Right ventricle myocardium superior (tissue), 1 donor: Measurements from ENCODE around the gene MRPS35. TPM values are rescaled to one million over a fixed set of nuclear protein-coding genes. Genes with fewer than 3 reads are reported as not detected.

Experiments used
- ATAC-seq: fragments of 200-7000 bp; cut with Tn5 transposase; one replicate; pipeline ENCODE4 v1.9.1; 2020; ENCODE audit warnings: mild to moderate bottlenecking; ENCODE audit not compliant: poor library complexity
- DNase-seq: peaks from one replicate; pipeline ENCODE4 v3.0.0-alpha.2; 2020
- intact Hi-C: fragments of 100-400 bp; cut with DNase I; formaldehyde crosslinking; loops from one replicate; pipeline ENCODE4 v1.11.2; 2022
- total RNA-seq: library from RNA; stranded (reverse); fragmentation: NEBNext Ultra II Directional; extraction: Animal tissue kit (Norgen Biotek cat#: 25700); gene quantifications from one replicate; pipeline ENCODE4 v1.2.1, GENCODE V29; 2021
- donor health status: DM: no; HTN: yes; CAD: no; lungs with severe emphysema.

MRPS35 gene
- total RNA-seq, 1 donor from 2014 or later: 56.4 TPM

GRCh38 chr12:27756670-27757195 is 46.1 kb downstream of the MRPS35 start:
- intact Hi-C loops: no loop called here
- no peak for ATAC-seq
- DNase-seq: no peak

DNA sequence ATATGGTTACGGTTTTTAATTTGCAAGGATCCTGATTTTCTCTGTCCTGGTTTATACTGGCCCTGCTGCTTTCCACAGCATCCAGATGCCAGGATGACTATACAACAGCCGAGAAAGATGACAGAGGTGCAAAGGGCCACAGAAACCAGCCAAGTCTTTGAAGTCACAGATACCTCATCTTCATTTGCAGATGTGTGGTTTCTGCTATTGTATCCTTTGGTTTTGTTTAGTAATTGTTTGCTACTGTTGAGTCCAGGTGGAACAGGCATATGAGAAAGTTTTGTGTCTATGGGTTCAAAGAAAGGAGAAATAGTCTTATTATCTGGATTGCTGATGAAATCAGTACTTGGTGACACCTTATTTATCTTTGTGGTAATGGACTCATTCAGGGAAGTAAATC is 52.1 kb downstream of the MRPS35 start:
- ATAC-seq: no peak
- no peak for DNase-seq
- intact Hi-C loops: no loop called here

GRCh38 chr12:27766587-27766986 is 56.0 kb downstream of the MRPS35 start:
- intact Hi-C loops: no loop called here
- DNase-seq (no peak), ATAC-seq (no peak)

DNA sequence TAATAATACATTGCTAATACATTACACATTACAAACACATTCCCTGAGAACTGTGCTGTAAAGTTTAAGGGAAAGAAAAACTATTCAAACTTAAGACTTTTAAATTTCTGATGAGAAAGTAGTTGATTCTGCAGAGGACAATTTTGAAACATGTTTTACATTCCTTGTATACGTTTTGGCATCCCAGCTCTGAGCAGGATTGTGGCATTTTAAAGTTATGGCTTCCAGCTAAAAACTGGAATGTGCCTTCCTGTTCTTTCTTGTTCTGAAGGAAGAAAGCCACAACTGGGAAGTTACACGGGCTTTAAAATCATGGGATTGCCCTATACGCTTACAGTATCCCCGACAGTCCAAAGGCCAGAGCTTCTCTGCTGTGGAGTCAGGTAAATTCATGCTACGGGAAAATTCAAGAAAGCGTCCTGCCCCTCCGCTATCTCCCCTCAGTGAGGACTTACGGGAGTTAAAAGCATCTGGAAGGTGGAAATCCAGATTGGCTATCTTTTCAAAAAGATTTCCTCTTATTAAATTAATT is 58.6 kb downstream of the MRPS35 start:
- no peak for DNase-seq
- no peak for ATAC-seq
- intact Hi-C loops: no loop called here

DNA sequence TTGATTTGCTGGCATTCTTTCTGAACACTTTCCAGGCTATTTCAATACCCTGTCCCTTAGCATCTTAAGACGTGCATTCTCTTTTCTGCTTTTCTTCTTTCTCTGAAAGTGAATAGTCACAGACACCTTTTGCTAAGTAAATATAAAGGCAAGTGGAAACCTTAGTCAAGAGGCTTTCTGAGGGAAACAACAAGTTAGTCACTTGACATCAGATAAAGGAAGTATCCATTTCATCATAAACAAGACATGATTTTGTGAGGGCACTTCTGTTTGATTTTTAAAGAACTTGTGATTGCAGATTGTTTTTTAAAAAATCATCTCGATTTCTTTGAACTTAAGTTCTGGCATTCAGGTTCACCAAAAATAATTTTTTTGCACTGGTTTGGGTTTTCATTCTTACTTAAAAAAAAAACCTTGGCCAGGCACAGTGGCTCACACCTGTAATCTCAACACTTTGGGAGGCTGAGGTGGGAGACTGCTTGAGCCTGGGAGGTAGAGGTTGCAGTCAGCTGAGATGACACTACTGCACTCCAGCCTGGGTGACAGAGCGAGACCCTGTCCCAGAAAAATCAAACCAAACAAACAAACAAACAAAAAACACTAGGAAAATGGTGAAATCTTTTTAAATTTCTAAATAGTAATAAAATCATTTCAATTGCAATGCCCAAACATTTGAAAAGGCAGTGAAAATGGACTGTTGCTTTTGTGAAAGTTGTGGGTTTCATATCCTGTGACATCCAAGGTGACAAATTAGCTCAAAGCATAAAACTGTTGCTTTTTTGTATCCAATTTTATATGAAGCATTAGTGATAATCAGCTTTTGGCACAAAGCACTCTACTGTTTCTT is 61.1 kb downstream of the MRPS35 start:
- DNase-seq (no peak), ATAC-seq (no peak)
- intact Hi-C loops: no loop called here

DNA sequence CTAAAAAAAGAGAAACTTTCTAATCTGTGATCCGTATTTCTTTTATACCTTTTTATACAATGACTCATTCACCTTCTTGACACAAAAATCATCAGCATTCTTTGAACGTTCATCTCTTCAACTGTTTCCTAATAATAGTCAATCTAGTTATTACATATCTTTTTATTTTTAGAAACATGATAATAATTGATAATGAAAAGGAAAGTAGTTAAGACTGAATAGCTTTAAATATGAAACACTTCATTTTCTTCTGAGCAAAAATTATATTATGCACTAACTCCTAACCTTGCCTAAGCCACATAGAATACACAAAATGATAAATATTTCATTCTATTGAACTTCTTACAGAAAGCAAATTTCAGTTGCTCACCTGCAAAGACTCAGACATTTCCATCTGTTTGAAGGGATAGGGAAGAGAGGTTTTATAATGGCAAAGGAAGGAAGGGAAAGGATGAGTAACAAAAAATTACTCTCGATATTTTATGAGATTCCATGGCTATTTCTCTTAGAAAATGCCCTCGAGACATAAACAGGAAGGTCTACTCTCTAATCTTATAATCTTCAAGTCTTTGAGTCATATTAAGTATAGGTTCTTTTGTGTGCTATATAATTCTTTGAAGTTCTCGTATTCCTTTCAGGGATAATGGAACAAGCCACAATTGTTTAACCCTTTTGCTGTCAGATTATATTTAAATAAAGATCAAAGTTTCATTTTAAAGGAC is 61.9 kb downstream of the MRPS35 start:
- DNase-seq: no peak
- intact Hi-C loops: no loop called here
- no peak for ATAC-seq

DNA sequence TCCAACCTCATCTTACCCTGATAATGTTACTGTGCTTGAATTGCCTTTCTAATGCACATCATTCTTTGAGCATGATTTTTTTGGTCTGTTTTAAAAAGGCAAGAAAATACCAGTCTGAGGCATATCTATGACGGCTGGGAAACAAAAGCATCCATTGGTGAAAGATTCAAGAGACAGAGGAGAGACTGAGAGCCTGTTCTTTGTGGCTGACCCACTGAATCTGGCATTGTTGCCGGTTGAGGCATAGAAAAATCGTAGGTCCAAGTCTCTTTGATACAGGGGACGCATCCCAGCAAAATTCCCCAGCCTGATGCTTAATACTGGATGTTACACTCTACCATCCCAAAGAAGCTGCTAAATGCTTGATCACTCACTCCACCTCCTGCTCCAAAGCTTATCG is 66.5 kb downstream of the MRPS35 start:
- intact Hi-C loops: no loop called here
- no peak for DNase-seq
- ATAC-seq: no peak

DNA sequence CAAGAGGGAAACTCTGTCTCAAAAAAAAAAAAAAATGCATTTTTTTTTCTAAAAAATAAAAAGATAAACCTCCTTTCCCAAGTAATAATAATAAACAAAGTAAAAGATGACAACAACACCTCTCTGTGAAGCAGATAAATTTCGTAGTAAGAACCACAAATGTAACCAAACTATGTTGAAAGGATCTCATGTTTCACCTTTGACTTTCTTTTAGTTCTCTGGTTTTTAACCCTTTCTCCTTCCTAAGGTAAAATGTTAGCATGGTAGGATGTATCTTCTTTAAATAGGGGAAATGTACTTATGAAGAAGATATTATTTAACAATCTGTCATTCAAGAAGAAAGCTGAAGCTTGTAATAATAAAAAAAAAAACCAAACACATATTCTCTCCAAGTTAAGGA is 67.6 kb downstream of the MRPS35 start:
- ATAC-seq (no peak), DNase-seq (no peak)
- intact Hi-C loops: no loop called here

DNA sequence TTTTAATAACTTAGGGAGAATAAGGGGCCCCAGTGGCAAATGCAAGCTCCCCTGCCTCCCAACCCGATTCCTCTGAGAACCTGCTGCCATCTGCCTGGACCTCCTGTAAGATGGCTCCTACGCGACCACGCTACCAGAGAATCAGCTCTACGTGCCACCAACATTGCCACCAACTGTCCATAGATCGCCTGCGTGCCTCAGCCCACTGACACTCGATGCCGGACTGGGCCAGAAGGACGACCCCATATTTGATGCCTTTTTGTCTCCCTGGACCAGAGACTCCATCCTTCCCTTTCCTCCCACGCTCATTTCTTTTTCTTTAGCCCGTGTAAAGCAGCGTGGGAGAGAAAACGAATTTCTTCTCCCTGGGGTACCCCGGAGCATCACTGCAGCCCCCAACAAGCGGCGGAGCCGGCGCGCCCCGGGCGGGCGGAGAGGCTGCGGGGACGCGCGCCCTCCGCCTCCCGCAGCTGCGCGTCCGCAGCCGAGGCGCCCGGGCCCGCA is 68.8 kb downstream of the MRPS35 start:
- DNase-seq: no peak

DNA sequence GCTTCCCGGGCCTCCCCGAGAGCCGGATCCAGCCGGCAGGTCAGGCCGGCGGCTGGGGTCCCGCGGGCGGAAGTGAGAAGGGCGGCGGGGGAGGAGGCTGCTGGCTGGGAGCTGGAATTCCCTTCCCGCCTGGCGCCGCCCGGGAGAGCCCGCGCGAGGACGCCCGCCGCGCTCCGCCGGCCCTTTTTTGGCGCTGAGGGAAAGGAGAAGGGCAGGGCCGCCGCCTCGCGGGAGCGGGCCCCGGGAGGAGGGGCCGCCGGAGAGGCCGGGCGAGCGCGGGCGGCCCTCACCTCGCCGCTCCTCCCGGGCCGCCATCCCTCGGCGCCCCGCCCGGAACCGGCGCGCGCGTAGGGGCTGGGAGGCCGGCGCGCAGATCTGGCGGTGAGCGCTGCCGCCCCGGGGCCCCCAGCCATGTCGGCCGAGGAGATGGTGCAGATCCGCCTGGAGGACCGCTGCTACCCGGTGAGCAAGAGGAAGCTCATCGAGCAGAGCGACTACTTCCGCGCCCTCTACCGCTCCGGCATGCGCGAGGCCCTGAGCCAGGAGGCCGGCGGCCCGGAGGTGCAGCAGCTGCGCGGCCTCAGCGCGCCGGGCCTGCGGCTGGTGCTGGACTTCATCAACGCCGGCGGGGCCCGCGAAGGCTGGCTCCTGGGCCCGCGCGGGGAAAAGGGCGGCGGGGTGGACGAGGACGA is 69.4 kb downstream of the MRPS35 start, which contains the start of the genes KLHL42 and MANSC4:
Gene KLHL42 (plus strand): TSS at position 314 of the 692 bp plus-strand sequence. CDS start 98 bp downstream, at position 412.
Gene MANSC4 (minus strand): TSS at position 317 of the 692 bp plus-strand sequence. CDS start 8,960 bp downstream, outside the sequence.
- DNase-seq (peak; percentile 82), ATAC-seq (peak; percentile 98)
- intact Hi-C loops: no loop called here

More for the DNA sequence above, 68.8 kb downstream of the MRPS35 start:
- intact Hi-C loops: no loop called here
- ATAC-seq: no peak

- no peak for ATAC-seq
Measured at GRCh38 chr12:27780612-27781408, 70.2 kb downstream of the MRPS35 start.

GRCh38 chr12:27781680-27782079 is 71.0 kb downstream of the MRPS35 start:
- intact Hi-C loops: no loop called here
- no peak for ATAC-seq
- no peak for DNase-seq

More at GRCh38 chr12:27780612-27781408, 70.2 kb downstream of the MRPS35 start:
- DNase-seq: no peak
- intact Hi-C loops: no loop called here

DNA sequence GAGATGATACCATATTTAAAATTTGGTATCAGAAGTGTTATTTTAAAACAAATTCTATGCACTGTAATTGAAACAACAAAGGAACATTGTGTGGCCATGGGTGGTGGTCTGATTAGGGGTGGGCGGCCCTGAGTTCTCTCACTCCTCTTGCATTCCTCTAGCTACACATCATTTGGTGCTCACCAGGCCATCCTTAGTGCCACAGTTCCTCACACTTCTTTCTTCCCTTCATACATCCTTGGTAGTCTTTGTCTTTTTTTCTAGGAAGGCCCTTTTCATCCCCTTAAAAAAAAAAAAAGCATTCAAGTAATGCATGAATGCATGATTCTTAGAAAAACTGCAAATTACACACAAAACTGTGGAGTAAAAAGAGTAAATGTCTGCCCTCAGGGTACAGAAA is 71.8 kb downstream of the MRPS35 start:
- DNase-seq (no peak), ATAC-seq (no peak)
- intact Hi-C loops: no loop called here

DNA sequence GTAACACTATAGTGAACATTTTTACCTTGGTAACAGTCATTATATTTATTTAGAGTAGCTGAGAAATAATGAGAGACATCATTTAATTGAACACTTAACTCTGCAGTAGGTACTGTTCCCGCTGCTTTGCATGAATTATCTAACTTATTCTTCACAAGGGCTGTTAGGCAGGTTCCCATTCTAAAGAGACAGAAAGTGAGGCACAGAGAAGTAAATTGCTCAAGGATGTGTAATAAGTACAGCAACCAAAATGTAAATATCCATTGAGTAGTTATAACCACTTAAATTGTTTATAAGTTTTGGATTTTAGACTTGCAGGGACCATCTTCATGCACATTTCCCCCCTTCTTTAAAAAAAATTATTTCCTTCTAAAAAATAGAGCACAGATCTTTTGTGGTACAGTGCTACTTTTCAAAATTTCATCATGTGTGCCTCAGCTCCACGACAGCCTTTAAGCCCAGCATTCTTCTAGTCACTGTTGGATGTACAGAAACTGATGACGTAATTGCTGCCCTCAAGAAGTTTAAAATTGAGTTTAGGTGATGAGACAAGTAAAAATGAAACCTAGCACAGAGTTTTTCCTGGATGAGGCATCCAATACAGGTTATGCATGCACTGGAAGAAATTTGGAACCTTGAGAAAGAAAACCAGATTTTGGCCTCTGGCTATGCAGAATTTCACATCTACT is 75.4 kb downstream of the MRPS35 start:
- DNase-seq (no peak), ATAC-seq (no peak)
- intact Hi-C loops: no loop called here

GRCh38 chr12:27787559-27787958 is 76.9 kb downstream of the MRPS35 start:
- ATAC-seq (no peak), DNase-seq (no peak)
- intact Hi-C loops: no loop called here

DNA sequence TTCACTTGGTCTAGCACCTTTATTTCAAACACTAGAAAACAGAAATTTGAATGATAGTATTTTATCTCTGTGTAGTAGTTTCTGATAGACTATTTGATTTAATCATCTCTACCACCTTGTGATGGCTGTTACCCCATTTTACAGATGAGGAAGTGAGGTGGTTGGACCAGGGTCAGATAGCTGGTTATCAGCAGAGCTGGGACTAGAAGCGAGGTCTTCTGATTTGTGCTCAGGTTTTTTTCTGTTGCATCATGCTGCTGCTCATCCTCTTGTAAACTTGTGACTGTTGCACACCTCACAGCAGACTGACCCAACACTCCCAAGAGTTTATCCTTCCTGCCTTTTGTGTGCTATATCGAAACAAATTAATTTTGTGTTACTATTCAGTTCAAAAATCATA is 79.5 kb downstream of the MRPS35 start:
- ATAC-seq (no peak), DNase-seq (no peak)
- intact Hi-C loops: no loop called here

DNA sequence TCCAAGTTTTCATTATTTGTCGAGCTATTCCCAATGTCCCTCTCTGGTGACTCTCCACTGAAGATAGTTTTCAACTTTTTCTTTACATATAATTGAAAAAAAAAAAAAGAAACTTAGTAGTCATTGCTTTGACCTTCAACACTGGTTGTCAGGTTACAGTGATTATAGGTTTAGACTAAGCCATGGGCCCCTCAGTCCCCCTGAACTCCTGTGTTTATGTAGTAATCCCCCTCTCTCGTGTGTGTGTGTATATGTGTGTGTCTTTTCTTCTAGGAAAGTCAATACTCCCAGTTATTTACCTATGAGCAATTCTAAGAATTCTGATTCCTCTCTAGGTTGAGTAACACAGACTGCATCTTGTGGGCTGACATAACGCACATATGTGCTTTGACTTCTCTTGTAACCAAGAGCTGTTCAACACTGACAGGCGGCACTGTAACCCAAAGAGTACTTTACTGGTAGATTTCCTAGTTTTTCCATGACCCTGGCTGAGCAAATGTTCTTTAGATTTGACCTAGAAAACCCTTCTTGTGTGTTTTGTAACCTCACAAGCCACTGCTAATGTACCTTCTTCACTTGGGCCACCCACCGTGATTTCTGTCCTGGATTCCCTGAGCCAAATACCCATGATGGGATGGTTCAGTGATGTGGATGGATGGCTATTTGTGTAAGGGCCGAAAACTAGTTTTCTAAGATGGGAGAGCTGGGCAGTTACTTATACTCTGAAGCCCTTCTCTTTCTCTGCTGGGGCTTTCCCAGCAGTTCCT is 84.4 kb downstream of the MRPS35 start:
- ATAC-seq (no peak), DNase-seq (no peak)
- intact Hi-C loops: no loop called here
